Activated T-cell treated with anti-CD3 and anti-CD28 coated beads, Interleukin-2, amount 50 U/mL, for 4 hours (primary cell): Measurements from ENCODE around the gene UTP14C. TPM values are rescaled to one million over a fixed set of nuclear protein-coding genes. Genes with fewer than 3 reads are reported as not detected.

ENCODE experiments used
- ATAC-seq, 2 donors: fragments of 200-7000 bp; cut with Tn5 transposase; one replicate each; pipeline ENCODE4 v1.10.0; 2021
- DNase-seq: peaks from one replicate; pipeline ENCODE4 v3.0.0-alpha.2; 2020
- H3K27me3 Mint-ChIP-seq: one replicate; pipeline ENCODE4 v1.8.0; 2021; ENCODE audit warnings: low read depth, mixed read lengths
- H3K36me3 Mint-ChIP-seq: one replicate; pipeline ENCODE4 v1.8.0; 2022; ENCODE audit warnings: mixed read lengths; ENCODE audit not compliant: insufficient read depth
- H3K4me1 Mint-ChIP-seq: one replicate; pipeline ENCODE4 v1.8.0; 2021; ENCODE audit warnings: low read depth, mixed read lengths
- H3K4me3 Mint-ChIP-seq: one replicate; pipeline ENCODE4 v1.8.0; 2021; ENCODE audit warnings: mild to moderate bottlenecking, moderate library complexity, mixed read lengths
- H3K9me3 Mint-ChIP-seq: one replicate; pipeline ENCODE4 v1.8.0; 2021; ENCODE audit warnings: mixed read lengths
- total RNA-seq, 3 donors: library from RNA; stranded (reverse); gene quantifications; one replicate each; pipeline ENCODE4 v1.2.1, GENCODE V29; 2021

Gene UTP14C
- total RNA-seq, 3 donors from 2014 or later, result 9.5 to 10.3 (median 10.0) TPM

DNA sequence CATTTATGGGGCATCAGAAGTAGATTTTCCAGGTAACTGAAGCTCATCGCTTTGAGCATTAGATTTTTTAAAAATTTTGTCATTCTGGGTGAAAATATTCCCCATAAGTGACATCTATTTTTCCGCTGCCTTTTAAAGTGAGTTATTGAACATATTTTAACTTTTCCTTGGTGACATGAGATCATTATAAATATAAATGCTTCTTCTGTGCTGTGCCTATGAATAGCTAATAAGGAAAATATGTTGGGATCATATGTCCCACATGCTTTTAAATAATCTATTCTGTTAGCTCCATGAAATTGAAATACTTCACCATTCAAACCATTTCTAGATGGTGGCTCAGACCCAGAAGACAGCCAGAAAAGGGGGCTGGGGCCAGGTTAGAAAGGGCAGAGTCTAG lies 27.3 kb upstream of the UTP14C start:
- DNase-seq (no peak), ATAC-seq (no peak)
- Mint-ChIP-seq H3K4me1 (no peaks in the 10 kb centered on the region), H3K9me3 (no peaks in the 10 kb centered on the region), H3K4me3 (no peak overlapping the region), H3K27me3 (peaks cover 14% of the 10 kb centered on the region), H3K36me3 (no peaks in the 10 kb centered on the region)

DNA sequence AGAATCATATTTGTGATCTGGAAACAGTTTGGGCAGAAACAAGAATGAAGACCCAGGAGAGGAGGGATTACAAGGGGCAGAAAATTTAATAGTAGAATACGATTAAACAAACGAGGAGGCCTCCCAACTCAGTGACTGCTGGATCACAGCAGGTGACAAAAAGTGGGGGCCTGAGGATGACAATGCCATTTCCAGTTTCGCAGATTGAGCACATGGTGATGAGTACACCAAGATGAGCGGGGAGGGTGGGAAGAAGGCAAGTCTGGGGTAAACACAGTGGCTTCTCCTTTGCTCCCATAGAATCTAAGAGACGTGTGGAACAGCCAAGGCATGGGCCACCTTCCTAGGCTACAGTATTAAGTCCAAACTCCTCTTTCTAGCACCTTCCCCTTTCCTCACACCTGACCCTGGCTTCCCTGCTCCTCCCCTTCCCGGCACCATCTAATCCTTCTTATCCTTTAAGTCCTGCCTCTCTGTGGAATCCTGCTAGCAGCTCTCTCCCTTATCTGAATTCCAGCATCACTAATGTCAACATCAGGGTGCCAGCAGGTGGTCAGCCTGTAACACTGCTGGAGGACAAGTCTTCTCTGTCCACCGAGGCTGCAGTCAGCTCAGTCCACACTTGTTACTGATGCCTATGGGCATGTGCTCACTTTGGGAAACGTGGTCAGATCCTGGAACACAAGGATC lies 26.7 kb upstream of the UTP14C start:
- Mint-ChIP-seq H3K9me3 (no peaks in the 10 kb centered on the region), H3K4me3 (no peak overlapping the region), H3K4me1 (no peaks in the 10 kb centered on the region), H3K27me3 (peaks cover 14% of the 10 kb centered on the region), H3K36me3 (no peaks in the 10 kb centered on the region)
- ATAC-seq (no peak), DNase-seq (no peak)

DNA sequence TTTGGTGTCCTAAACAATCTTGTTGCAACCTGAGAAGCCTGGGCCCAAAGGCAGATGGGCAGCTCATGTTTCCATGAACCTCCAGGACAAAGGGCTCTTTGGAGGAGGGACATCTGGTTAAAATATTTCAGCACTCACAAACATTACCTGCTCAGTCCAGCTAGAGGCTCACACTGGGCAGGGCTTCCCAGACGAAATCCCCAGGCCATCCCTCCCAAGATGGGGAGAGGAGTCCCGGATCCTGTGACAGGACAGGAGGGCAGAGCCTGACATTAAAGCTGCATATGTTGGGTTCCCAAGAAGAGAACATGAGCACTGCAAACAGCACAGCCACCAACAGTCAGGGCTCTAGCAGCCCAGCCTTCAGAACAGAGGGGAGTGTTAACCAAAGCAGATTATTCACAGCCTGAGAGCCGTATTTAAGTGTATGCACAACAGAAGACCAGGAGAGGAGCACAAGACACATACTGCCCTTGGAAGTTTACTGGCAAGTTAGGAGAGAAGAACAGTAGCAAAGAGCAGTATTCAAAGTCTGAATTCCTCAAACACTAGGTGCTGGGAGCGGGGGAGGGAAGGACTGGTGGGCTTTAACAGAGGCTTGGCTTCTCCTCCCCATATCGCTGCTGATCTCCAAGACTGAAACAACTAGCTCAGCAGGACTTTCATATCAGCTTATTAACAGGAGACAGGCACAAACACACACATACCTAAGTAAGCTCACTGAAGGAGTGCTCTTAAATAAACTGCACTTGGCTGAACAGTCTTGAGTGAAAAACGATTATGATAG lies 25.6 kb upstream of the UTP14C start:
- no peaks in the 10 kb centered on the region for H3K36me3 Mint-ChIP-seq

DNA sequence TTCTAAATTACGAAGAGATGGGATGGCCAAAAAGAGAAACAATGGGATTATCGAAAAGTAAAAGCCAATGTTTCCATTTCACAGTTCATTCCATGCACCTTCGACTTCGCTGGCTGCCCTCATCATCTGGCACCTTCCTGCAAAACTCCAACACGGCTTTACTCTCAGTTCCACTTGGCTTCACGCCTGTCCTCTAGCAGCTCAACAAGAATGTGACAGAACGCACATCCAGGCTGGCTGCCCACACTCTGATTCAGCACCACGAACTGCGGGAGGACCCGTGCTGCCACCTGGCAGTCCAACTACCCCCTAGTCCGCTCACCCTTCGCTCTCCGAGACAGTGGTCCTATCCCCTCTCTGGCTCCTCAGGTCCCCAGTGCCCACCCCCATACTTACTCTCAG lies 25.0 kb upstream of the UTP14C start:
- DNase-seq (no peak), ATAC-seq (no peak)
- H3K4me3 Mint-ChIP-seq, result no peak overlapping the region
- H3K36me3 Mint-ChIP-seq, result no peaks in the 10 kb centered on the region
- no peaks in the 10 kb centered on the region for H3K9me3 Mint-ChIP-seq
- peaks cover 11% of the 10 kb centered on the region for H3K27me3 Mint-ChIP-seq
- H3K4me1 Mint-ChIP-seq, result no peaks in the 10 kb centered on the region

More for the DNA sequence above, 25.6 kb upstream of the UTP14C start:
- DNase-seq, result no peak
- Mint-ChIP-seq H3K9me3 (no peaks in the 10 kb centered on the region), H3K4me1 (no peaks in the 10 kb centered on the region), H3K4me3 (no peak overlapping the region), H3K27me3 (peaks cover 11% of the 10 kb centered on the region)
- ATAC-seq, result no peak

DNA sequence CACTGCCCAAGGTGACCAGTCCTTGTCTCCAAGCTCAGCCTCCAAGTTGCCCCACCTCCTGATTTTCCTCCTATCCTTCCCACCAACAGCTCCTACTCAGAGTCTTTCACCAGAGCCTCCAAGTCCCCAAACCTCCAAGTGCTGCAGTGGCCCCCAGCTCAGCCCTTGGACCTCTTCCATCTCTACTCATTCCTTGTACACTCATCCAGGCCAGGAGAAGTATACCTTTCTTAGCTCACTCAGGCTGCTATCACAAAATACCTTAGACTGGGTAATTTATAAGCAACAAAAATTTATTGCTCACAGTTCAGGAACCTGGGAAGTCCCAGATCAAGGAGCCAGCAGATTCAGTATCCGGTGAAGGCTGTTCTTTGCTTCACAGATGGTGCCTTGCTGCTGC lies 24.6 kb upstream of the UTP14C start:
- Mint-ChIP-seq H3K4me3 (no peak overlapping the region), H3K4me1 (no peaks in the 10 kb centered on the region), H3K9me3 (no peaks in the 10 kb centered on the region), H3K36me3 (no peaks in the 10 kb centered on the region), H3K27me3 (peaks cover 11% of the 10 kb centered on the region)
- no peak for DNase-seq
- no peak for ATAC-seq

DNA sequence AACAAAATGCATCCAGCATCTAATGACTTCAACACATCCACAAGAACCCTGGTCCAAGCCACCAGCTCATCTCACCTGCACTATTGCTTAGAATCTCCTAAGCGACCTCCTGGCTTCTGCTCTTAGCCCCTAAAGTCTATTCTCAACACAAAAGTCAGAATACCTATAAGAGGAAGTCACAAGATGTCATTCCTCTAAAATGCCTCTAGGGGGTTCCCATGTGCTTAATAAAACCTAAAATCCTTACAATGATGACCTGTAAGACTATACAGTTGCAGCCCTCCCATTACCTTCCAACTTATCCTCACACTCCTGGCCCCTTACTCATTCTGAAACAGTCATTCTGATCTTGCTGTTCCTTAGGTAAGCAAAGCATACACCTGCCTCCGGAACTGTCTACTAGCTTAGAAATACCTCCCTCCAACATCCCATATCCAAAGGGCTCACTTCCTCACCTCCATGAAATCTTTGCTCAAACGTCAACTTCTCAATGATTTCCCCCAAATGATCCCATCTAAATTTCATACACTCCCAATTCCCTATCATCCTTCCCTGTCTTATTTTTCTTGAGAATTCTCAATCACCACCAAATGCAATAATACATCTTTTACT lies 23.3 kb upstream of the UTP14C start:
- H3K9me3 Mint-ChIP-seq, result no peaks in the 10 kb centered on the region
- no peaks in the 10 kb centered on the region for H3K4me1 Mint-ChIP-seq
- DNase-seq, result no peak
- peaks cover 13% of the 10 kb centered on the region for H3K27me3 Mint-ChIP-seq
- peak; percentile 63 to 77 for ATAC-seq
- H3K4me3 Mint-ChIP-seq, result no peak overlapping the region
- H3K36me3 Mint-ChIP-seq, result no peaks in the 10 kb centered on the region

DNA sequence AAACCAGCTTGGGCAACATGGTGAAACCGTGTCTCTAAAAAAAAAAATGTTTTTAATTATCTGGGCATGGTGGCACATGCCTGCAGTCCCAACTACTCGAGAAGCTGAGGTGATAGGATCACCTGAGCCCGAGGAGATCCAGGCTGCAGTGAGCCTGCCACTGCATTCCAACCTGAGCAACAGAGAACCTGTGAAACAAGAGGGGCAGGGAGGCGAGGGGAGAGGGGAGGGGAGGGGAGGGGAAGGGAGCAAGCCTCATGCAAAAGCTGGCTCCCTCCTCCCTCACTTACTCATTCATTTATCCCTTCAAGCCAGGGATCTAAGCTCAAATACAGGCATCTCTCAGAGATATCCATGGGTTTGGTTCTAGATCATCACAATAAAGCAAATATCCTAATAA lies 22.1 kb upstream of the UTP14C start:
- no peak overlapping the region for H3K4me3 Mint-ChIP-seq
- no peaks in the 10 kb centered on the region for H3K36me3 Mint-ChIP-seq
- H3K27me3 Mint-ChIP-seq, result peaks cover 15% of the 10 kb centered on the region
- no peak for DNase-seq
- H3K4me1 Mint-ChIP-seq, result no peaks in the 10 kb centered on the region
- no peak for ATAC-seq
- no peaks in the 10 kb centered on the region for H3K9me3 Mint-ChIP-seq

DNA sequence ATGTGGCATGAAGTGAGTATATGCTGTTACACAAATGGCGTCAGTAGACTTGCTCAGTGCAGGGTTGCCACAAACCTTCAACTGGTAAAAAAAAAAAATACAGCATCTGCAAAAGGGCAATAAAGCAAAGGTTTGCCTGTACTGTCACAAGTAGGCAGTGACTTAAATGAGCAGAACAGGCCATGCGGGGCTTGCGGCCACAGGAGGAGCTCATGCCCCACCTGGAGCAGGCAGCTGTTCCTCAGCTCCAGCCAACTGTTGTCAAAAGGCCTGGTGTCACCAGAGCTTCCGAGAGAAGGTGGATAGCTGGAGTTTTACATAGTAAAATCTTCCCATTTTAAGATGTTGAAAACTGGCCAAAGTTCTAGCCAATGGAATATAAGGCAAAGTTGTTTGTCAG lies 20.9 kb upstream of the UTP14C start:
- Mint-ChIP-seq H3K36me3 (no peaks in the 10 kb centered on the region), H3K9me3 (no peaks in the 10 kb centered on the region), H3K4me3 (no peak overlapping the region), H3K4me1 (no peaks in the 10 kb centered on the region), H3K27me3 (peaks cover 13% of the 10 kb centered on the region)
- no peak for DNase-seq
- ATAC-seq, result no peak

DNA sequence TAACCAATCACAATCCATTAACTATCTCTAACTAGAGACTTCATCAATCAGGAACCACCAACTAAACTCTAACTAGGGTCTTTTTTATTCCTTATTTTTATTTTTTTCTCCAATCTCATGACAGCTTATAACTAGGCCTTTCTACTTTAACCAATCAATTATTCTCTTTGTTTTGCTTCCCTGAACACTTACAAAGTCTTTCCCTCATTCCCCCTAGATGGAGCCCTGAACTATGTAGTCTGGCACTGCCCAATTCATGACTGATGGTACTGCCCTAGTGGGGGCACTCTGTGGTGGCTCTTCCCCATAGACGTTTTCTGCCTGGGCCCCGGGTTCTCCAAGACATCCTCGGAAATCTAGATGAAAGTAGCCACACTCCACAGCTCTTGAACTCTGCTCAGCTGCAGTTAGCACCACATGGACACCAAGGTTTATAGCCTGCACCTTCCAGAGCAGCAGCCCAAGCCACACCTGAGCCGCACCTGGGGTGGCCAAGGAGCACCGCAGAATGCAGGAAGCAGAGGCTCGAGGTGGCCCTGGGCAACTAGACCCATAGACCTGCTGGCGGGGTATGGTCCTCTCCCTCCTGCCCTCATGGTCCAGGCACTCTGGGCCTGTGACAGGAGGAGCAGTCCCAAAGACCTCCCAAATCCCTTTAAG lies 19.9 kb upstream of the UTP14C start:
- Mint-ChIP-seq H3K4me1 (no peaks in the 10 kb centered on the region), H3K4me3 (no peak overlapping the region), H3K27me3 (peaks cover 17% of the 10 kb centered on the region), H3K36me3 (no peaks in the 10 kb centered on the region), H3K9me3 (no peaks in the 10 kb centered on the region)
- ATAC-seq (no peak), DNase-seq (no peak)

DNA sequence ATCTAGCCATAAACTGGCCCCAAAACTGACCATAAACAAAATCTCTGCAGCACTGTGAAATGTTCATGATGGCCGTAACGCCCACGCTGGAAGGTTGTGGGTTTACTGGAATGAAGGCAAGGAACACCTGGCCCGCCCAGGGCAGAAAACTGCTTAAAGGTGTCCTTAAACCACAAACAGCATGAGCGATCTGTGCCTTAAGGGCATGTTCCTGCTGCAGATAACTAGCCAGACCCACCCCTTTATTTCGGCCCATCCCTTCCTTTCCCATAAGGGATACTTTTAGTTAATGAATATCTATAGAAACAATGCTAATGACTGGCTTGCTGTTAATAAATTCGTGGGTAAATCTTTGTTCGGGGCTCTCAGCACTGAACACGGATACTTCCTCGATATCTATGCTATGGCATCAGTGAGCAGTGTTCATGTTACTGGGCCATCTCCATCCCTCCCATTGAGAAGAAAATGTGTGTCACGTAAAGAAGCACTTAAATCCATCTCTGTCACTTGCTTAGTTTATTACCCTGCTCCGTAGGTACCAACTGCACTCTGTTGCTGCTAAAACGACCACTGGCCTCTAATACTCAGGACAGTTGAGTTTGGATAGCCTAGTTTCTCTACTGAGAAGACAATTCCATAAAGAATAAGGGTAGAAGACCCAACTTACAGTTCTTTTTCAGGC lies 18.5 kb upstream of the UTP14C start:
- Mint-ChIP-seq H3K9me3 (no peaks in the 10 kb centered on the region), H3K4me3 (no peak overlapping the region), H3K27me3 (peaks cover 23% of the 10 kb centered on the region), H3K36me3 (no peaks in the 10 kb centered on the region), H3K4me1 (peaks cover 4% of the 10 kb centered on the region)
- DNase-seq (no peak), ATAC-seq (no peak)

DNA sequence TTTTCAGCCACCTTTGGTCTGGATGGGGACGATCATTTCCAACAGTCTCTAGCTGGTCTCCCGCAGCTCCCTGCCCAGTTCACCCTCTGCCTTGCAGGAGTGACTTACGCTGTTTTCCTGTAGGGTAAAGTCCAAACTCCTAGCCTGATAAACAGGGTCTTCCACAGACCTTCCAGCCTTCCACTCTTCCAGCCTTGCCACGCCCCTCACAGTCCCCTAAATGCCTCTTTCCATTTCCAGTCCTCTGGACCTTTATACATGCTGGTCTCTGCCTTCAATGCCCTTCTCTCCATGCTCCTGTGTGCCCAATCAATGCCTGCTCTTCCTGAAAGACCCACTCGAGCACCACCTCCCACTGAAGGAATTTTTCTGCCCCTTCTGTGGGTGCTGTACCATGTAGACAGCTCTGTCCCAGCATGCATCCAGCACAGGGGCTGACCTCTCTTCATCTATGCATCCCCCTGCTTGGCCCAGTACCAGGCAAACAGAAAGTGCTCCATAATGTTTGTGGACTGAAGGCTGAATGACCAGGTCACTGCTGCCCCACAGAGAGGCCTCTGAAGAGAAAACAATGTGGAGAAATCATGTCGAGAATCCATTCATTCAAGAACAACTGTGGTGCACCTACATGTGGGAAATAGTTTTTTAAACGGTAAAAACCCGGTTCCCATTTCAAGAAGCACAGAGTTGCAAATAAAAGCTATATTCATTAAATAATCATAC lies 17.8 kb upstream of the UTP14C start:
- Mint-ChIP-seq H3K27me3 (peaks cover 26% of the 10 kb centered on the region), H3K4me1 (peaks cover 8% of the 10 kb centered on the region), H3K4me3 (no peak overlapping the region), H3K9me3 (no peaks in the 10 kb centered on the region), H3K36me3 (no peaks in the 10 kb centered on the region)
- ATAC-seq (no peak), DNase-seq (no peak)

DNA sequence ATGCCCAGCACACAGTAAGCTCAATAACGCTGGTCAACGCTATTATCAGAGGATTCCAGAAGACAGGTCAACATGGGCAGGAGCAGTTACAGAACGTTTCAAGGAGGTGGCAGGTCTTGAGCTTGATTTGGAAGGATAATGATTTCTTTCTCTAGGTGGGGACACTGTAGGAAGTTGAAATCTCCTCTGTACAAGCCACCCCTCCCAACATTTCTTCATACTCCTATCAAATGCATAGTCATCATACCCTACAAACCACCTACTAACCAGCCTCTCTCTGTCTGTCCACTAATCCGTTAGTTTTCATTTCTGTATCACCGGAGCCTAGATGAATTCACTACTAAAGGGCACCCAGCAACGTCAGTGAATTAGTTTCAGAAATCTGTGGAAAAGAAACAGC lies 14.5 kb upstream of the UTP14C start:
- Mint-ChIP-seq H3K4me3 (peak overlapping the region; percentile 60), H3K27me3 (peaks cover 26% of the 10 kb centered on the region), H3K36me3 (no peaks in the 10 kb centered on the region), H3K9me3 (no peaks in the 10 kb centered on the region), H3K4me1 (peaks cover 19% of the 10 kb centered on the region)
- no peak for DNase-seq
- no peak for ATAC-seq

DNA sequence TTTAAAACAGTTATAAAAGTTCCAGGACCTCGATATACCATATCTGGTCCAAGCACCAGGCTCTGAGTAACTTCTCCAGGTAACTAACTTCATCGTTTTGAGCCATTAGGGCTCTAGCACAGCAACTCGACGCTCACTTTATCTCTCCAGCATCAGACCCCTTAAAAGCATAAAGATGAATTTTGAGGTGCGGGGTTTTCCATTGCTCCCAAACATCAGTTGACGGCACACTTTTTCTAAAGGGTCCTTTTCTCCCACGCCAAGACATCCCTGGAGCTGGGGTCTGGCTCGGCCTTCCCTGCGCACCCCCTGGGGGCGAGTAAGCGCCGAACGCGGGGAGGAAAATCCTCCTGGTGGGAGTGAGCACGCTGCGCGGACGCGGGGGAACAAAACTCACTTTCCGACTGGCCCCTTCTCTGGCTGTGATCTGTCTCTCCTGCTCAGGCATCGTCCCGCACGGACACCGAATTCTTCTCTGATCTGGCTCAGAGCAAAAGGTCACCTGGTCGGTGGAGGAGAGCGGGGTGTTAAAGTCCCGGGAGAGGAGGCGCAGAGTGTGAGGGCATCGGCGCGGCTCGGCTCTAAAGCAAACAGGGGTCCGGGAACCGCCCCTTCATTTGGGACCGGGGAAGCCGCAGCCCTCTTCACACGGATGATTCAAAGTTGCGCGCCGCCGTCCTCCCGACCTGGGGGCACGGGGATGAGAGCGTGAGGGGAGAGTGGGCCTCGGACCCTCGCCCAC lies 13.4 kb upstream of the UTP14C start, which contains the start of gene ATP7B:
Gene ATP7B (minus strand): TSS at position 561 of the 742 bp plus-strand sequence. CDS start 113 bp downstream, at position 448.
- DNase-seq (peak; percentile 5), ATAC-seq (peak; percentile 8 to 14)
- Mint-ChIP-seq H3K4me3 (peak within 1 kb of the TSS; percentile 99), H3K27me3 (peaks cover 26% of the 10 kb centered on the region), H3K36me3 (peaks cover 6% of the 10 kb centered on the region), H3K9me3 (no peaks in the 10 kb centered on the region), H3K4me1 (peaks cover 24% of the 10 kb centered on the region)
